ENCODE results near the gene CADM1. TPM values are rescaled to one million over a fixed set of nuclear protein-coding genes. Genes with fewer than 3 reads are reported as not detected.

The CADM1 gene
- total and polyA plus RNA-seq, 4 donors: 13.0 to 40.6 (median 28.9) TPM

GRCh38 chr11:115275045-115275444, 229.2 kb downstream of the CADM1 start:
- 97% methylated on average over 11 of the region's 11 CpGs for WGBS

GRCh38 chr11:115272925-115273324, 231.3 kb downstream of the CADM1 start:
- no peak overlapping the region for H3K27ac ChIP-seq (ENCODE audit: low read depth in 1 of 2, low read length in 2 of 2)
- no peak for DNase-seq (ENCODE audit: low spot score)
- no peak overlapping the region for H3K9ac ChIP-seq (ENCODE audit: low read depth in 1 of 2, low read length in 2 of 2)
- TF ChIP-seq EGR1 (IDR thresholded peaks at IDR 0.05; ENCODE audit: low read depth in 2 of 2) (no peak), MAX (IDR thresholded peaks at IDR 0.05) (no peak), FOXA1 (IDR thresholded peaks at IDR 0.05) (no peak), NR2F2 (IDR thresholded peaks at IDR 0.05) (no peak), FOXA2 (IDR thresholded peaks at IDR 0.05) (no peak), GABPA (IDR thresholded peaks at IDR 0.05 in 1 of 2, conservative IDR thresholded peaks at IDR 0.05 in 1 of 2) (no peak), TAF1 (conservative IDR thresholded peaks at IDR 0.05) (no peak), CTCF (IDR thresholded peaks at IDR 0.05; ENCODE audit: low read depth, low read length, missing input control) (no peak), JUND (IDR thresholded peaks at IDR 0.05) (no peak), ZBTB33 (IDR thresholded peaks at IDR 0.05) (no peak), HNF4A (conservative IDR thresholded peaks at IDR 0.05) (no peak), RAD21 (IDR thresholded peaks at IDR 0.05) (no peak), YY1 (IDR thresholded peaks at IDR 0.05) (no peak), SP1 (IDR thresholded peaks at IDR 0.05) (no peak), ATF3 (IDR thresholded peaks at IDR 0.05) (no peak), RXRA (IDR thresholded peaks at IDR 0.05) (no peak), HNF4G (IDR thresholded peaks at IDR 0.05) (no peak), REST (IDR thresholded peaks at IDR 0.05) (no peak)
- H3K36me3 ChIP-seq (ENCODE audit: control insufficient read depth in 4 of 4, insufficient read depth in 3 of 4, low read depth in 1 of 4, low read length in 3 of 4): peaks cover 0 to 1% (median 0%) of the 10 kb centered on the region in 4 donors
- WGBS: 63% methylated on average over 4 of the region's 4 CpGs
- H3K4me1 ChIP-seq (ENCODE audit: control insufficient read depth in 4 of 4, insufficient read depth in 4 of 4, low read length in 3 of 4): no peaks in the 10 kb centered on the region
- no peaks in the 10 kb centered on the region for H3K27me3 ChIP-seq (ENCODE audit: control insufficient read depth in 4 of 4, insufficient read depth in 4 of 4, low read length in 3 of 4)
- H3K9me3 ChIP-seq (ENCODE audit: control insufficient read depth in 4 of 4, low read length in 3 of 4): no peaks in the 10 kb centered on the region
- H3K4me3 ChIP-seq (ENCODE audit: low read depth in 1 of 3, low read length in 3 of 3): no peak overlapping the region

More at GRCh38 chr11:115275045-115275444, 229.2 kb downstream of the CADM1 start:
- Histone ChIP-seq H3K9me3 (ENCODE audit: control insufficient read depth in 4 of 4, low read length in 3 of 4) (no peaks in the 10 kb centered on the region), H3K4me1 (ENCODE audit: control insufficient read depth in 4 of 4, insufficient read depth in 4 of 4, low read length in 3 of 4) (no peaks in the 10 kb centered on the region), H3K27me3 (ENCODE audit: control insufficient read depth in 4 of 4, insufficient read depth in 4 of 4, low read length in 3 of 4) (no peaks in the 10 kb centered on the region), H3K27ac (ENCODE audit: low read depth in 1 of 2, low read length in 2 of 2) (no peak overlapping the region), H3K36me3 (ENCODE audit: control insufficient read depth in 4 of 4, insufficient read depth in 3 of 4, low read depth in 1 of 4, low read length in 3 of 4) (peaks cover 0 to 1% (median 0%) of the 10 kb centered on the region in 4 donors), H3K4me3 (ENCODE audit: low read depth in 1 of 3, low read length in 3 of 3) (no peak overlapping the region), H3K9ac (ENCODE audit: low read depth in 1 of 2, low read length in 2 of 2) (no peak overlapping the region)
- no peak for DNase-seq (ENCODE audit: low spot score)
- no peak for TF ChIP-seq RAD21 (IDR thresholded peaks at IDR 0.05)
- TF ChIP-seq ZBTB33 (IDR thresholded peaks at IDR 0.05): no peak
- no peak for TF ChIP-seq RXRA (IDR thresholded peaks at IDR 0.05)
- TF ChIP-seq HNF4G (IDR thresholded peaks at IDR 0.05): no peak
- no peak for TF ChIP-seq YY1 (IDR thresholded peaks at IDR 0.05)

All from liver (tissue), 9 donors.